GM18507 (cell line): ENCODE data around the gene EEFSEC.

Experiments used
- DNase-seq: peaks from one replicate; pipeline ENCODE4 v3.0.0; 2011; ENCODE audit warnings: low read depth; ENCODE audit not compliant: insufficient read length; ENCODE audit errors: extremely low spot score
- FAIRE-seq: peaks from 2 replicates; lab custom pipeline; 2011; peaks lifted over from hg19 to GRCh38; lab: Jason Lieb, UNC

Gene EEFSEC

DNA sequence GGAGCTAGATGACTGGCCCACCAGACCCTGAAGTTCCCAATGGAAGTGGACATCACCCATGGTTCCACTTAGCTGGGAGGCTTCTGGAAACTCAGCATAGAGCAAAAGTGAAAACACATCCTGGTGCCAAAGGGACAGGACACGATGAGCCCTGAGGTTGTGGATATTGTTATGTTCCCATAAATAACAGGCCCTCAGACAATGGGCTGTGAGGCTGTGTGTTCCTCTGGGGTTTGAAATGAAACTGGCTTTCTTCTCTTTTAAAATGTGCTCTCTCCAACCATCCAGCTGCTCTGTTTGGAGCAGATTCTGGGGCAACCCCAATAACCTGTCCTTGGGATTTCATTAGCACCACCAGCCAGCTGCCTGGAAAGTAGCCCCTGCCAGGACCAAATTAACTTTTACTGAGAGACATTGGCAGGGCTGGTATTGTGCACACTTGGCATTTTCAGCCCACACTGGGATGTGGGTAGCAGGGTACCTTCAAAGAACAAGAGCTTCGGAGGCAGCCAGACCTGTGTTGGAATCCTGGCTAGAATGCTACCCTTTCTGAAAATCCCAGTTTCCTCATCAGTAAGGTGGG lies 215.9 kb downstream of the EEFSEC start:
- DNase-seq, result no peak
- FAIRE-seq, result no peak

DNA sequence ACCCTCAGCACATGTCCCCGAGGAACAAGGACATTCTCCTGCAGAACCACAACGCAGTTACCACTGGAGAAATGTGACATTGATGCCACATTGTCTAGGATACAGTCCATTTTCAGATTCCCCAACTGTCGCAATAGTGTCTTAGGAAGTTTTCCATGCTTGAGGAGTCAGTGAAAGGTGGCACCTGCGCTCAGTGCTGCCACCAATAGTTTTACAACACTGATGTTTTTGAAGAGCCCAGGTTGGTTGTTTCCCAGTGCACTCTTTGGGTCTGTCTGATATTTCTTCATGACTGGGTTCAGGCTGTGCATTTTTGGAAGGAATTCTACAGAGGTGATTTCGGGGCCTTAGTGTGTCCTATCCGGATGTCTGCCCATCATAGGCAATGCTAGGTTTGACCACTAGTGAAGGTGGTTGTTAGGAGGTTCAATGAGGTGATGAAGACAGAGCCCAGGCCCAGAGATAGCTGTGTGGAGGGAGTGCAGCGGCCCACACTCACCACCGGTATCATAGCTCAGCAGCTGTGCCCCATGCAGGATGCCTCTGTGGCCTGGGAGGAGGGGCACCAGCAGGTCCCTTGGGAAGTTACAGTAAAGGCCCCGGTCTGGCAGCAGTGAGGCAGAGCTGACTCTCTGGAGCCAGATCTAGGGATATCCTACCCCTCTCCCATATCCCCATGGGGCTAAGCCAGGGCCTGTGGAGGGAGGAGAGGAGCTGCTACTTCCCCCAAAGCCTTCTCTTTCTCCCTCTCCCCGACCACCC lies 216.8 kb downstream of the EEFSEC start:
- DNase-seq, result no peak
- FAIRE-seq, result no peak

DNA sequence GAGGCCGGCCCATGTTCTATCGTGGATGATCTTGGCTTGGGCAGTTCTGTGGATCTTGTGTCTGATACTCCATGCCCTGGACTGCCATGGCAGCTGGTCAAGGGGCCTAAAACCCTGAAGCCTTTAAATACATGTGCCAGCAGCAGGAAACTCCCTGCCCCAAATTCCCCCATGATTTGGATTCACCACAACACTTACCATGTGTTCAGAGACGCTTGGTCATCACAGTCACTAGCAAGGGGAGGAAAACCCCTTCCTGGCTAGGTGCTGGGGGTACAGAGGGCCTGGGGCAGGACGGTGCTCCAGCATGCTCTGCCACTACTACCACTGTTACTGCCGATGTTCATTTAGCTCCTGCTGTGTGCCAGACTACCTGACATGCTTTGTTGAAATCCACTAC lies 219.0 kb downstream of the EEFSEC start:
- no peak for DNase-seq
- FAIRE-seq, result peak; percentile 56

- no peak for DNase-seq
- FAIRE-seq, result no peak
Measured at GRCh38 chr3:128372707-128373533, 219.6 kb downstream of the EEFSEC start.

GRCh38 chr3:128374746-128375445 lies 221.6 kb downstream of the EEFSEC start:
- no peak for DNase-seq
- FAIRE-seq, result no peak

DNA sequence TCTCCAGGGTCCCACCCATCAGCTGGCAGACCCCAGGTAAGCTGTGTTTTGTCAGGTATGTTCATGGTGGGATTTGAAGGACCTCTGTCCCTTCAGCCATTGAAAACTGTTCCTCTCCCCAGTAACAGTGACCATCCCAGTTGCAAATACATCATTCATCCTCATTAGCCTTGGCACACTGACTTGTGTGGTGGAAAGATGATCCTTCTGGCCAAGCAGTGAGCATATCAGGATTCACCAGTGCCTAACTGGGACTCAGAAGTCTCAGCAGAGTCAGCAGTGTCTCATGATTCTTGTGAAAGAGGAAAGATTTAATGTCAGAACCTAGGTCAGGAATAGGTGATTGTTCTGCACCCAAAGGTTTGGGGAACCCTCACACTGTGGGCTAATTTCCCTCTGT lies 223.2 kb downstream of the EEFSEC start:
- DNase-seq, result no peak
- no peak for FAIRE-seq

DNA sequence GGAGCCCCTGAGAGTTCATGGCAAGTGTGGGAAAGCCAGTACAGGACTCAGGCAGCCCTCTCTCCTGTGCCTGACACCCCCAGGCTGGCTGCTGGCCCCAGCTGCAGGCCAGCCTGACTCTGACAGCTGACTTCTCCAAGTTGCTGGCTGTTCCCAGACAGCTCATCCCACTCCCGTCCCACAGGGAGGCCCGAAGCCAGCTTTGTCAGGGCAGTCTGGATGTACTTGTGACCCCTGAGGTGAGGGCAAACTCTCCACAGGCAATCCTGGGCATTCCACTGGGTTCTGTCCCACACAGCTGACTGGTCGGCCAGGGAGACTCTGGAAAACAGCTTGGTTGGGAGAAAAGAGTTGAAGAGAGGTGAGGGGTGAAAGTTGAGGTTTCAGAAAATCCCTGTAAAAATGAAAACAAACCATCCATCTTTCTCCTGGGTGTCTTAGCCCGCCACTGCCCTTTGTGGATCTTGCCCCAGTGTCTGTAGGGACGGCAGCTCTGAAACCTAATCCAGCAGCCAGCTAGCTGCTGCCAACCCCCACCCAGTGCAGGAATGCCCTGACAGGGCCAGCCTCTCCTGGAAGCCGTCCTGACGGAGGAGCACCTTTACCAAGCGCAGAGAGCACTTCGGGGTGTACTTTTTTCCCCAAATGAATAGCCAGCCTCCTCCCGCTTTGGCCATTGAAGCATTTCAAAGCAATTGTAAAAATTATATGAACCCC lies 225.5 kb downstream of the EEFSEC start:
- FAIRE-seq (no peak), DNase-seq (no peak)

- FAIRE-seq (no peak), DNase-seq (no peak)
Measured at GRCh38 chr3:128379367-128380160, 226.3 kb downstream of the EEFSEC start.

DNA sequence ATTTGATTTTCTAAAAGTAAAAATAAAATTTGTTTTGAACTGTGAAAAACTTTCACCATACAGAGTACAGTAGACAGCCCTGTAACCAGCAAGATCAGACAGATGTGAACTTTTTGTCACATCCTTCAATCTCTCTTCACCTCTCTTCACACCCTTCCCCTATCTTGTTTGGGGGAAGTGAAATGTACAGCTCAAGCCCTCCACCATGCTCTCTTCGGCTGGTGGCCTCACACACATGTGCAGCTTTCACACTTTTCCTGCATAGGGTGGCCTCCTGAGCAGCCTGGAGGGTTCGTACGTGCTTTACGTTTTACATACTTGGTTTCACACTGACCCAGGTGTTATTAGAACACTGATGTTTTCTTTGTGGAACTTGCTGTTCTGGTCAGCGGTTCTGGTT lies 227.0 kb downstream of the EEFSEC start:
- FAIRE-seq (no peak), DNase-seq (no peak)

GRCh38 chr3:128380719-128381118 lies 227.4 kb downstream of the EEFSEC start:
- DNase-seq (no peak), FAIRE-seq (no peak)

- DNase-seq, result no peak
- no peak for FAIRE-seq
Measured at GRCh38 chr3:128381609-128382008, 228.3 kb downstream of the EEFSEC start.

- DNase-seq (no peak), FAIRE-seq (no peak)
Measured at GRCh38 chr3:128382221-128382807, 229.0 kb downstream of the EEFSEC start.

DNA sequence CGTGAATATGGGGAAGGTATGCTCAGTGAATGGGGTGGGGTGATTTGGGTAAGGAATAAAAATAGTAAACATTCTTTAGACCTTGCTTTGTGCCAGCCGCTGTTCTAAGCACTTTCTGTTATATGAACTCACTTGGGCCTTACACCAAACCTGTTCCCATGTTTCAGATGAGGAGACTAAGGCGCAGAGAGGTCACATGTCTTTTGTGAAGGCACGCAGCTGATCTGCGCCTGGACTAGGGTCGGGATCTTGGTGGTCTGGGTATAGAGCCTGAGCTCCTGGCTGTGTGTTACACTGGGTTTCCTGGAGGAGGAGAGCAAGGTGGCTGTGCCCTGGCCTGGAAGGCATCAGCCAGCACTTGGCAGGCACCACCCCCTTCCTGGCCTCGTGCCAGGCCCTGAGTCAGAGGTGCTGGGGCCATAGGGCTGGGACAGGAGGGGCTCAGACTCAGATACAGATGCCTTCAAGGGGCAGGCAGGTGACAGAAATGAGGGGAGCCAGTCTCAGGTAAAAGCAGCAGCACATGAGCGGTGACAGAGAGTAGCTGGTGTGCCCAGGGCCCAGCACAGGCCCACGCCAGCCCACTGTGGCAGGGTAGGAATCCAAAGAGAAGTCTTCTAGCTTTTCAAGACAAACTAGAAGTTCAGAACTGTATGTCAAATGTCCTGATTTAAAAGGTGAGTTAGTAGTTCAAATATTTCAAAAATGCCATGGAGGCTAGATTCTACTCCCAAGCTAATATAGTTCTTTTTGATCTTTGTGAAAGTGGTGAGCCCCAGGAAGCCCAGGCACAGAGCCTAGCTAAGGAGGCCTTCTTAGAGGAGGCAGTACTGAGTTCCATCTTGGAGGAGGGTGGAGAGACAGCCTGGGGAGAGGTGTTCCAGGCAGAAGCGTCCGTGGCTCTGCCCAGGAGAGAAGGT lies 230.3 kb downstream of the EEFSEC start:
- FAIRE-seq, result peak; percentile 21
- DNase-seq, result peak; percentile 32

- DNase-seq (no peak), FAIRE-seq (no peak)
Measured at GRCh38 chr3:128385080-128385832, 232.0 kb downstream of the EEFSEC start.

DNA sequence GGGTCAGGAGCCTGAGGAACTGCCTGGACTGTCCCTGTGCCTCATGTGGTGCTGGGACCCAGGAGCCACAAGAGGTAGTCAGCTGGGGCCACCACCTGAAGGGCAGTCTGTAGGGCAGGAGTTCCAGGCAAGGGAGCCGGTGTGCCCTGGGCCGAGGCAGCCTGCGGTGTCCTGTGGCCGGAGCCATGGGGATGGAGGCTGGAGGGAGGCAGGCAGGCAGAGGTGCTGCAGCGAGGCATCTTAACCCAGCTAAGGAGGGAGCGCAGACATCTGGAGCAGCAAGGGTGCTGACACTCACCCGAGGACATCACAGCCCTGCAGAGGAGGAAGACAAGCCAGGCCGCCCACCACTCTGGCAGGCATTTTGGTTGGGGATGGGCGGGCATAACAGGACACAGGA lies 235.7 kb downstream of the EEFSEC start:
- DNase-seq (no peak), FAIRE-seq (no peak)

DNA sequence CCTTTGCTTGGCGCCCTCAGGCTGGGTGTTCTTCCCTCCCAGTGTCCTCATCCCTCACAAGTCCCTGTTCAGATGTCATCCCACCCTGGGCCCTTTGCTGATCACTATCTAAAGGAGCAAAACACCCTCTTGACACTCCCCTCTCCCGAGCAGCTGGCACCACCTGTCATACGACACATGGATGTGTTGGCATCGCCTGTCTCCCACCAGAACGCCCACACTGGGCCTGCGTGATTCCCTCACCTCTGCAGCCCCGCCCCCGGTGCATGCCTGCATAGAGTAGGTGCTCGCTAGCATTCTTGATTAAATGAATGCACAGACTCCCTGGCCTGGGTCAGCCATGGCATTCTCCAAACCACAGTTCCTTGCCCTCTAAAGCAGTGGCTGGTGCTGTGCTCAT lies 237.6 kb downstream of the EEFSEC start:
- no peak for FAIRE-seq
- no peak for DNase-seq

DNA sequence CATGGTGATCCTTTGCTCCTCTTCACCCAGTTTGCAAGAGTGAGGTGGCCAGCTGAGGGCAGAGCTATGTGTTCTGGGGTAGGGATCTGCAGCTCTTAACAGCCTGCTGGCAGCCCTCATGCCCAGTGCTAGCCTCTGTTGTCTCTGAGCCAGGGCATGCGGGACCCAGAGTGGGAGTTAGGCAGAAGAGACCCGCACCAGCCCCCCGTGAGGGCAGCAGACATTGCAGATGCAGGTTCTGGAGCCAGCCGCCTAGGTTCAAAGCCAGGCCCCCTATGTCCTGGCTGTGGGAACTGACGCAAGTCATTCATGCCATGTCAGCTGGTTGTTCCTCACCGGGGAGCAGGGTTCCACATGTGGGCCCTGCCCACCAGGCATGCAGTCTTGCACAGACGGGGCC lies 238.7 kb downstream of the EEFSEC start:
- no peak for FAIRE-seq
- DNase-seq, result no peak
